Skeletal muscle tissue (tissue), 4 donors: Measurements from ENCODE around the gene SEL1L2. TPM values are rescaled to one million over a fixed set of nuclear protein-coding genes. Genes with fewer than 3 reads are reported as not detected.

Source experiments
- H3K27ac ChIP-seq: one replicate; pipeline ENCODE4 v1.7.0; 2013; ENCODE audit warnings: mild to moderate bottlenecking, low read depth, low read length, inconsistent platforms
- H3K27me3 ChIP-seq, 3 donors: one replicate each; pipeline ENCODE4 v1.7.0; 2013; ENCODE audit warnings: low read length in 3 of 3; ENCODE audit not compliant: control insufficient read depth in 3 of 3, insufficient read depth in 3 of 3
- H3K36me3 ChIP-seq, 3 donors: one replicate each; pipeline ENCODE4 v1.7.0; 2013; ENCODE audit warnings: low read length in 3 of 3; ENCODE audit not compliant: control insufficient read depth in 3 of 3, insufficient read depth in 3 of 3
- H3K4me1 ChIP-seq, 3 donors: one replicate each; pipeline ENCODE4 v1.7.0; 2013; ENCODE audit warnings: low read length in 3 of 3, mild to moderate bottlenecking in 3 of 3; ENCODE audit not compliant: control insufficient read depth in 3 of 3, insufficient read depth in 3 of 3
- H3K4me3 ChIP-seq, 3 donors: one replicate each; pipeline ENCODE4 v1.7.0; 2013; ENCODE audit warnings: low read length in 3 of 3
- H3K9ac ChIP-seq, 3 donors: one replicate each; pipeline ENCODE4 v1.7.0; 2013; ENCODE audit warnings: low read length in 3 of 3, mild to moderate bottlenecking in 3 of 3, moderate library complexity in 2 of 3, low read depth in 1 of 3
- H3K9me3 ChIP-seq, 3 donors: one replicate each; pipeline ENCODE4 v1.7.0; 2013; ENCODE audit warnings: low read length in 3 of 3; ENCODE audit not compliant: control insufficient read depth in 3 of 3
- total RNA-seq: library from RNA; depleted of rRNA; stranded (reverse); fragments of >200 nt; gene quantifications from one replicate; pipeline ENCODE4 v1.2.3, GENCODE V29; 2014
- donor health status: Osteomylitis.

Gene SEL1L2
- total RNA-seq, 1 donor from 2014 or later = not detected

GRCh38 chr20:13838664-13839063 lies 151.8 kb downstream of the SEL1L2 start:
- H3K4me3 ChIP-seq = no peak overlapping the region
- no peaks in the 10 kb centered on the region for H3K36me3 ChIP-seq
- H3K27me3 ChIP-seq = peaks cover 0 to 8% (median 4%) of the 10 kb centered on the region in 3 donors
- H3K4me1 ChIP-seq = no peaks in the 10 kb centered on the region
- H3K27ac ChIP-seq = no peak overlapping the region
- H3K9me3 ChIP-seq = no peaks in the 10 kb centered on the region
- H3K9ac ChIP-seq = no peak overlapping the region

GRCh38 chr20:13831476-13831875 lies 158.9 kb downstream of the SEL1L2 start:
- no peaks in the 10 kb centered on the region for H3K36me3 ChIP-seq

GRCh38 chr20:13825465-13825864 lies 164.9 kb downstream of the SEL1L2 start:
- Histone ChIP-seq H3K36me3 (no peaks in the 10 kb centered on the region), H3K27me3 (no peaks in the 10 kb centered on the region), H3K9me3 (no peaks in the 10 kb centered on the region), H3K27ac (no peak overlapping the region), H3K4me3 (no peak overlapping the region), H3K9ac (no peak overlapping the region), H3K4me1 (peaks cover 0 to 5% (median 3%) of the 10 kb centered on the region in 3 donors)

More at GRCh38 chr20:13831476-13831875, 158.9 kb downstream of the SEL1L2 start:
- no peak overlapping the region for H3K9ac ChIP-seq
- no peaks in the 10 kb centered on the region for H3K4me1 ChIP-seq
- H3K27me3 ChIP-seq = no peaks in the 10 kb centered on the region
- no peak overlapping the region for H3K27ac ChIP-seq
- H3K9me3 ChIP-seq = no peaks in the 10 kb centered on the region
- no peak overlapping the region for H3K4me3 ChIP-seq

- Histone ChIP-seq H3K9me3 (no peaks in the 10 kb centered on the region), H3K4me3 (no peak overlapping the region), H3K9ac (no peak overlapping the region), H3K36me3 (no peaks in the 10 kb centered on the region), H3K27ac (no peak overlapping the region), H3K27me3 (no peaks in the 10 kb centered on the region), H3K4me1 (peaks cover 0 to 5% (median 3%) of the 10 kb centered on the region in 3 donors)
Observed at GRCh38 chr20:13824459-13824858, 166.0 kb downstream of the SEL1L2 start.

GRCh38 chr20:13822459-13822858 lies 168.0 kb downstream of the SEL1L2 start:
- Histone ChIP-seq H3K27me3 (no peaks in the 10 kb centered on the region), H3K4me3 (no peak overlapping the region), H3K9me3 (no peaks in the 10 kb centered on the region), H3K27ac (no peak overlapping the region), H3K9ac (no peak overlapping the region), H3K4me1 (peaks cover 0 to 5% (median 3%) of the 10 kb centered on the region in 3 donors), H3K36me3 (peaks cover 3 to 12% (median 10%) of the 10 kb centered on the region in 3 donors)

GRCh38 chr20:13821876-13822275 lies 168.5 kb downstream of the SEL1L2 start:
- H3K4me1 ChIP-seq = peaks cover 0 to 5% (median 3%) of the 10 kb centered on the region in 3 donors
- H3K27ac ChIP-seq = no peak overlapping the region
- H3K9me3 ChIP-seq = no peaks in the 10 kb centered on the region
- no peak overlapping the region for H3K4me3 ChIP-seq
- H3K9ac ChIP-seq = no peak overlapping the region
- H3K27me3 ChIP-seq = no peaks in the 10 kb centered on the region
- peaks cover 7 to 16% (median 15%) of the 10 kb centered on the region in 3 donors for H3K36me3 ChIP-seq

- Histone ChIP-seq H3K9ac (no peak overlapping the region), H3K27me3 (no peaks in the 10 kb centered on the region), H3K4me3 (no peak overlapping the region), H3K27ac (no peak overlapping the region), H3K36me3 (peaks cover 15 to 28% (median 21%) of the 10 kb centered on the region in 3 donors), H3K9me3 (no peaks in the 10 kb centered on the region), H3K4me1 (peaks cover 0 to 5% (median 3%) of the 10 kb centered on the region in 3 donors)
Observed at GRCh38 chr20:13819885-13820645, 170.3 kb downstream of the SEL1L2 start.

GRCh38 chr20:13817342-13817741 lies 173.1 kb downstream of the SEL1L2 start:
- Histone ChIP-seq H3K27ac (no peak overlapping the region), H3K9me3 (no peaks in the 10 kb centered on the region), H3K9ac (no peak overlapping the region), H3K36me3 (peaks cover 25 to 53% (median 40%) of the 10 kb centered on the region in 3 donors), H3K27me3 (no peaks in the 10 kb centered on the region), H3K4me3 (no peak overlapping the region), H3K4me1 (no peaks in the 10 kb centered on the region)

GRCh38 chr20:13816757-13817156 lies 173.7 kb downstream of the SEL1L2 start:
- H3K4me3 ChIP-seq = no peak overlapping the region
- H3K27me3 ChIP-seq = no peaks in the 10 kb centered on the region
- no peaks in the 10 kb centered on the region for H3K9me3 ChIP-seq
- H3K27ac ChIP-seq = no peak overlapping the region
- no peak overlapping the region for H3K9ac ChIP-seq
- H3K36me3 ChIP-seq = peaks cover 31 to 59% (median 46%) of the 10 kb centered on the region in 3 donors
- H3K4me1 ChIP-seq = no peaks in the 10 kb centered on the region

GRCh38 chr20:13814672-13815071 lies 175.7 kb downstream of the SEL1L2 start:
- no peak overlapping the region for H3K9ac ChIP-seq
- H3K27ac ChIP-seq = no peak overlapping the region
- no peaks in the 10 kb centered on the region for H3K4me1 ChIP-seq
- H3K27me3 ChIP-seq = no peaks in the 10 kb centered on the region
- no peaks in the 10 kb centered on the region for H3K9me3 ChIP-seq
- peaks cover 37 to 78% (median 65%) of the 10 kb centered on the region in 3 donors for H3K36me3 ChIP-seq
- no peak overlapping the region for H3K4me3 ChIP-seq
